ENCODE measurements around the gene PCGF3.
"Not testable (repeated sequence)": the region's sequence is repeated elsewhere in the genome, so short reads cannot be mapped to it uniquely, and the experiment has no call there.

Gene PCGF3

DNA sequence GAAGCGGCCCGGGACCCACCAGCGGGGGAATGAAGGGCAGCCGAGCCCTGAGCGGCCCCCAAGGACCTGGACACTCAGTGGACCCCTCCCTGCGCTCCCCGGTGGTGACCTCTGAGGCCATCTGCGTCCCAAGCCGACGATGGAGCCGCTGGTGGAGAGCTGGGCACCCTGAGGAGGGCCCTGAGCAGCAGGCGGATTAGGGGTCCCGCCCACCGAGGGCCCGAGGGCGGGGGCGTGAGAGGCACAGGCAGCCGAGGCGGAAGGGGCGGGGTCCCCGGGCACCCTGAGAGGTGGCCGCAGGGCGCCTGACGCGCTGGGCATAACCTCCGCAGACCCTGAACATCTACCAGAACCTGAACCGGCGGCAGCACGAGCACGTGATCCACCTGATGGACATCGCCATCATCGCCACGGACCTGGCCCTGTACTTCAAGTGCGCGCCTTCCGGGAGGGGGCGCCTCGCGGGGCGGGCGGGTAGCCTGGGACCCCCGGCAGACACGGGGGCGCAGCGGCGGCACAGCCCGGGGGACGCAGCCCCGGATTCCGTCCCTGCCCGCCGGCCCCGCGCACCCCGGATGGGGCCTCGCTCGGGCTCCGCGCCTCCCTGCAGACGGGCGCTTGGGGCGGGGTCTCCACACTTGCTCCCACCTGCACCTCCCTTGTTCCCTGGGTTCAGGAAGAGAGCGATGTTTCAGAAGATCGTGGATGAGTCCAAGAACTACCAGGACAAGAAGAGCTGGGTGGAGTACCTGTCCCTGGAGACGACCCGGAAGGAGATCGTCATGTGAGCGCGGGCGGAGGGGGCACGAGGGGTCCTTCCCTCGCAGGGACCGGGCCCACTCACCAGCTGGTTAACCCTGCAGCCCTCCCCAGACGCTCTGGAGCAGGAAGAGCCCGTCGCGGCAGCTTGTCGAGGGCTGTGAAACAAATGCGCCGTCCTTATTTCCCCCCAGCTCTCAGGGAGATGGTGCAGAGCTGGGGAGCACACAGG, 41.9 kb upstream of the PCGF3 start:
- peak; percentile 25 to 87 for DNase-seq (ENCODE audit: low spot score in 2 of 2)
- no peaks in the 10 kb centered on the region for H3K27me3 ChIP-seq (ENCODE audit: low read depth)
- no peaks in the 10 kb centered on the region for H3K9me3 ChIP-seq
- in situ Hi-C loops (cut with MboI; ENCODE audit: low sequenced_read_pairs), result no loop called here
- peaks cover 3% of the 10 kb centered on the region; the same call in 1 of the 2 replicates for H3K4me1 ChIP-seq
- H3K4me3 ChIP-seq, result peak overlapping the region; percentile 31
- H3K36me3 ChIP-seq (replicated peaks), result no peaks in the 10 kb centered on the region

DNA sequence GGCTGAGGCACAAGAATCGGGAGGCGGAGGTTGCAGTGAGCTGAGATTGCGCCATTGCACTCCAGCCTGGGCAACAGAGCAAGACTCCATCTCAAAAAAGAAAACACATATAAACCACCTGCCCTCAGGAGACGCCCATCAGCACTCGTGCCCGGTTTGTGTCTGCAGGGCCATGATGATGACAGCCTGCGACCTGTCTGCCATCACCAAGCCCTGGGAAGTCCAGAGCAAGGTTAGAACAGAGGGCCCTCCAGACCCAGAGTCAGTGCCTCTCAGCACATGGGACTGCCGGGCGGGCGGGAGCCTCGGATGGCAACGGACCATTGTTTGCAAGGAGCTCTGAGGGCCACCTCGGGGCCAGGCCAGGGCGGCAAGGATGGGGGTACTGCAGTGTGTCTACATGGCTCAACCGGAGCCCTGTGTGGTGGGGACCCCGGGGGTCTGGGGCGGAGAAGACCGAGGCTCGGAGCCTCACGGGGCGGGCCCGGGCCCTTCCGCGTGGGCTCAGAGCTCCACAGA, 40.9 kb upstream of the PCGF3 start:
- Histone ChIP-seq H3K4me3 (no peak overlapping the region; the same call in 1 of the 2 replicates), H3K9me3 (no peaks in the 10 kb centered on the region), H3K36me3 (replicated peaks) (no peaks in the 10 kb centered on the region), H3K4me1 (peaks cover 3% of the 10 kb centered on the region; the same call in 1 of the 2 replicates), H3K27me3 (ENCODE audit: low read depth) (no peaks in the 10 kb centered on the region)
- no peak for DNase-seq (ENCODE audit: low spot score in 2 of 2)
- in situ Hi-C loops (cut with MboI; ENCODE audit: low sequenced_read_pairs), result no loop called here

- Histone ChIP-seq H3K36me3 (replicated peaks) (peaks cover under 1% of the 10 kb centered on the region; the same call in 1 of the 2 replicates), H3K9me3 (no peaks in the 10 kb centered on the region), H3K4me1 (peaks cover 3% of the 10 kb centered on the region; the same call in 1 of the 2 replicates), H3K4me3 (no peak overlapping the region), H3K27me3 (ENCODE audit: low read depth) (no peaks in the 10 kb centered on the region)
- no peak for DNase-seq (ENCODE audit: low spot score in 2 of 2)
- in situ Hi-C loops (cut with MboI; ENCODE audit: low sequenced_read_pairs), result no loop called here
These were observed 40.3 kb upstream of the PCGF3 start for GRCh38 chr4:665381-665750.

DNA sequence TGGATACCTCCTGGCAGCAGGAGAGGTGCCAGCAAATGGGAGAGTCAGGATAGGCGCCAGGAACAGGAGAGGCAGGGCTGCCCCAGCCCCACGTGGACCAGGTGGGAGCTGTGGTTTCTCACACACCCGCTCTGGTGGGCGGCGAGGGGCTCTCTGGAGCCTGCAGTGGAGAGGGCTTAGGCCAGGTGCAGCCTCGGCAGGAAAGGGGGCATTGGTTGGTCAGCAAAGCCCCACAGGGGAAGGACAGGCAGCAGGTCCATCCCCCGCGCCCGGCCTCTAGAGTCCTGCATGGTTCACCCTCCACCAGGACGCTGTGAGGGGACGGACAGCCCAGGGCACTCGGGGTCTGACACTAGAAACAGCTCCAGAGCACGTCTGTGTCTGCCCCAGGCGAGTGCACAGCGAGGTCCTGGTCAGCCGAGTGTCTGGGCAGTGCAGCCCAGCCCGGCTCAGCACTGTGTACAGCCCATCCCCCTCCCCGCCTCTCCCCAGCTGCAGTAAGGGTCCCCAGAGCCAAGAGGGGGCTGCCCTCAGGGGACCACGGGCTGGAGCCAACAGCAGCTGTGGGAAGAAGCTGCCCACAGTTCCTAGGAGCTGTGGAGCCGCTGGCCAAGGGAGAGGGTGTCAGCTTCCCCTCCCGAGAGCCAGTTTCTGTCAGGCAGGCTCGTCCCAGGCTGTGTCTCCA, 39.7 kb upstream of the PCGF3 start:
- Histone ChIP-seq H3K27me3 (ENCODE audit: low read depth) (no peaks in the 10 kb centered on the region), H3K4me1 (peaks cover 3% of the 10 kb centered on the region; the same call in 1 of the 2 replicates), H3K9me3 (no peaks in the 10 kb centered on the region), H3K36me3 (replicated peaks) (peaks cover 6% of the 10 kb centered on the region), H3K4me3 (no peak overlapping the region)
- DNase-seq (ENCODE audit: low spot score in 2 of 2), result no peak
- in situ Hi-C loops (cut with MboI; ENCODE audit: low sequenced_read_pairs), result no loop called here

- H3K27me3 ChIP-seq (ENCODE audit: low read depth), result no peaks in the 10 kb centered on the region
- no peak for DNase-seq (ENCODE audit: low spot score in 2 of 2)
- H3K4me1 ChIP-seq, result peaks cover 3% of the 10 kb centered on the region; the same call in 1 of the 2 replicates
- no peaks in the 10 kb centered on the region for H3K9me3 ChIP-seq
- in situ Hi-C loops (cut with MboI; ENCODE audit: low sequenced_read_pairs), result no loop called here
- H3K36me3 ChIP-seq (replicated peaks), result peaks cover 11% of the 10 kb centered on the region
- H3K4me3 ChIP-seq, result no peak overlapping the region
These were observed 39.2 kb upstream of the PCGF3 start for GRCh38 chr4:666436-666810.

DNA sequence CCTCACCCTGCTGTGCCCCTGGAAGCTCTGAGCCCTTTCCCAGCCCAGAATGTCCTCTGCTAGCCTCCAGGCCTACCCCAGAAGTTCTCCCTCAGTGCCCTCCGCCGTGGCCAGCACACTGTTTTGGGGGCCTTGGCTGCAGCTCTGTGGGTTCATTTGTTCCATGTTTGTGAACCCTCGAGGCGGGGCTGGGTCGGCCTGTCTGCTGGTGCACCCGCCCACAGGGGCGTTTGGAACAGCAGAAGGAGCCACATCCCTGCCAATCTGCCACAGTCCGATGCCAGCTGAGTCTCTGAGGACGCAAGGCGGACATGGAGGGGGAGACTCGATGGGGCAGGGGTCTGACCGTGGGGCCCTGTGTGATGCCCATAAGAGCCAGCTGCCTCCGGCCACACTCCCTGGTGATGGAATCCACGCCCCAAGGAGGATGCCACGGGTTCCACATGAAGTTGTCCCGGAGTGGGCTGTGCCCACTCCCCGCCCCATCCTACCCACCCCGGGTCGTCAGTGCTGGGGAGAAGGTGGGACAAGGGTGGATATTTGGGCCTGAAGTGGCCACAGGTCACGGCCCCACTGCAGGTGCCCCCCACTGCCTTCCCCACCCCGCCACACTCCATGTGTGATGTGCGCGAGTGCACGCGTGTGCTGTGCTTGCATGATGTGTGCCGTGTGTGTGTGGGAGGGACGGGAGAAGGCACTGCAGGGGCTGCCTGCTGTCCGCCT, 38.6 kb upstream of the PCGF3 start:
- in situ Hi-C loops (cut with MboI; ENCODE audit: low sequenced_read_pairs), result no loop called here

GRCh38 chr4:667545-667925, 38.1 kb upstream of the PCGF3 start:
- no peak for DNase-seq (ENCODE audit: low spot score in 2 of 2)
- Histone ChIP-seq H3K4me3 (no peak overlapping the region), H3K9me3 (no peaks in the 10 kb centered on the region), H3K4me1 (peaks cover 3% of the 10 kb centered on the region; the same call in 1 of the 2 replicates), H3K27me3 (ENCODE audit: low read depth) (no peaks in the 10 kb centered on the region), H3K36me3 (replicated peaks) (peaks cover 22% of the 10 kb centered on the region)
- in situ Hi-C loops (cut with MboI; ENCODE audit: low sequenced_read_pairs), result no loop called here

More for the DNA sequence above, 38.6 kb upstream of the PCGF3 start:
- Histone ChIP-seq H3K9me3 (no peaks in the 10 kb centered on the region), H3K4me3 (no peak overlapping the region), H3K4me1 (peaks cover 3% of the 10 kb centered on the region; the same call in 1 of the 2 replicates), H3K36me3 (replicated peaks) (peaks cover 17% of the 10 kb centered on the region), H3K27me3 (ENCODE audit: low read depth) (no peaks in the 10 kb centered on the region)
- DNase-seq (ENCODE audit: low spot score in 2 of 2), result no peak

- H3K9me3 ChIP-seq; H3K27me3 ChIP-seq (ENCODE audit: low read depth); H3K4me1 ChIP-seq; in situ Hi-C loops (cut with MboI; ENCODE audit: low sequenced_read_pairs); DNase-seq (ENCODE audit: low spot score in 2 of 2); H3K4me3 ChIP-seq: not testable (repeated sequence)
- H3K36me3 ChIP-seq (replicated peaks), result peaks cover 29% of the 10 kb centered on the region
These were observed 37.4 kb upstream of the PCGF3 start for GRCh38 chr4:668219-668618.

DNA sequence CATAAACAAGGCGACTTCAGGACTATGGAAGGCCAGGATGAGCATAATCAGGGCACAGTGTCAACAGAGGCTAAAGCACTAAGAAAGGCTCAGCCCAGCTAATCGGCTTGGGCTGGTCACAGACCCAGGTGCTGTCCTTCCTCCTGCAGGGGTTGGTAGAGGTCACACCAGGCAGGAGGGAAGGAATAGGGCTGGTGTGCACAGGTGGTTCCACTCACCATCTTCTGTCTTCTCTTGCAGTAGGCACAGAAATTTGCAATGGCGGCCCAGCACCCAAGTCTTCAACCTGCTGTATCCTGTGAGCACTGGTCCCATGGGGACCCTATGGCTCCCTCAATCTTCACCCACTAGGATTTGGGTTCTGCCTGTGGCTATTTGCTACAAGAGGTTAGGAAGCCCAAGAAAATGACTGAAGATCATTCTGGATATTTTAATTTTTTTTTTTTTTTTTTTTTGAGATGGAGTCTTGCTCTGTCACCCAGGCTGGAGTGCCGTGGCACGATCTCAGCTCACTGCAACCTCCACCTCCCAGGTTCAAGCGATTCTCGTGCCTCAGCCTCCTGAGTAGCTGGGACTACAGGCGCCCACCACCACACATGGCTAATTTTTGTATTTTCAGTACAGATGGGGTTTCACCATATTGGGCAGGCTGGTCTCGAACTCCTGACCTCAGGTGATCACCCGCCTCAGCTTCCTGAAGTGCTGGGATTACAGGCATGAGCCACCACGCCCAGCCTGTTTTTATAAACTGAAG, 35.6 kb upstream of the PCGF3 start:
- peaks cover 34% of the 10 kb centered on the region for H3K36me3 ChIP-seq (replicated peaks)
- DNase-seq (ENCODE audit: low spot score in 2 of 2); in situ Hi-C loops (cut with MboI; ENCODE audit: low sequenced_read_pairs): not testable (repeated sequence)

GRCh38 chr4:671769-672168, 33.9 kb upstream of the PCGF3 start:
- in situ Hi-C loops (cut with MboI; ENCODE audit: low sequenced_read_pairs), result no loop called here
- H3K4me3 ChIP-seq, result no peak overlapping the region
- no peaks in the 10 kb centered on the region for H3K9me3 ChIP-seq
- DNase-seq (ENCODE audit: low spot score in 2 of 2), result no peak
- peaks cover 34% of the 10 kb centered on the region for H3K36me3 ChIP-seq (replicated peaks)
- peaks cover 10% of the 10 kb centered on the region for H3K4me1 ChIP-seq
- H3K27me3 ChIP-seq (ENCODE audit: low read depth), result no peaks in the 10 kb centered on the region

More for the DNA sequence above, 35.6 kb upstream of the PCGF3 start:
- not testable (repeated sequence) for H3K4me1 ChIP-seq; H3K27me3 ChIP-seq (ENCODE audit: low read depth); H3K9me3 ChIP-seq; H3K4me3 ChIP-seq

DNA sequence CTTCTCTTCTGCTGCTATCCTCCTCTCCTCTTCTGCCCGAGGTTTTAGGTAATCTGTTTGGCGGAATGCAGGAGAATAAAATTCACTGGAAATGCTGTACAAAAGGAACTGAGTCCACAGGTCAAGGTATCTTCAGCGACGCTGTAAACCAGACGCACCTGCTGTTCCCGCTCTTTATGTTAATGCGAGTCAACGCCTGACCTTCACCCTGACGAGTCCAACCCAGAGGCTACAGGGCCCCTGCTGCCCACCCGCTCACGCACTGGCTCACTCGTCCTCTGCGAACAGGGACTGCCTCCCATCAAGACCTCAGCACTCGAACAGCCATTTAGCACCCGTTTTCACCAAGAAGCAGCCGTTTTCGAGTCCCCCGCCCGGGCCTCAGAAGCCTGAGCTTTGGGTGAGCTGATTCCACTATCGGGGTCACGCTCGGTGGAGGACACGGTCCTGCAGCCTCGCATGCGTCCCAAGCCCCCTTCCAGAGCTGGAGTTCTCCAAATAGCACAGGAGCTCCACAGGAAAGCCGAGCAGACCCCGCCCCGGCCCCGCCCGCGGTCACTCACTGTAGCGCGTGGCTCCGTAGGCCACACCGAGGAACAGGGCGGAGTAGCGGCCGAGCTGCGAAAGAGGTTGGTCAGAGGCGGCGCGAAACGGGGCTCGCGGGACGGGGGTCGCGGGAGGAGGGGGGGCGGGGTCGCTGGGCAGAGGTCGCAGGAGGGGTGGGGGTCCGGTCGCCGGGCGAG, 32.1 kb upstream of the PCGF3 start:
- H3K4me3 ChIP-seq, result peak overlapping the region; percentile 94

More for the DNA sequence above, 32.1 kb upstream of the PCGF3 start:
- in situ Hi-C loops (cut with MboI; ENCODE audit: low sequenced_read_pairs), result no loop called here
- peak in 1 of 2 experiments; percentile 51 for DNase-seq (ENCODE audit: low spot score in 2 of 2)
- H3K27me3 ChIP-seq (ENCODE audit: low read depth), result no peaks in the 10 kb centered on the region
- peaks cover 34% of the 10 kb centered on the region for H3K36me3 ChIP-seq (replicated peaks)
- H3K9me3 ChIP-seq, result no peaks in the 10 kb centered on the region
- peaks cover 10% of the 10 kb centered on the region for H3K4me1 ChIP-seq

Measured in HAP-1 (cell line).